ENCODE measurements around the gene CLDN12. TPM values are rescaled to one million over a fixed set of nuclear protein-coding genes. Genes with fewer than 3 reads are reported as not detected.

The CLDN12 gene
- total RNA-seq, 1 experiment from 2014 or later, result 25.5 TPM

GRCh38 chr7:90408142-90408541 is 4.9 kb downstream of the CLDN12 start:
- CTCF ChIA-PET, result no interaction called here
- no peaks in the 10 kb centered on the region for H3K27me3 ChIP-seq (ENCODE audit: control insufficient read depth, insufficient read depth, low read length)
- in situ Hi-C loops (cut with HindIII; ENCODE audit: low pct_unique_long_range_greater_than_20kb, low sequenced_read_pairs) (no loop called here), intact Hi-C loops (cut with micrococcal nuclease; ENCODE audit: unreplicated experiment) (no loop called here)
- ATAC-seq, result no peak
- H3K4me1 ChIP-seq (ENCODE audit: control insufficient read depth, insufficient read depth, low read length), result peaks cover 4% of the 10 kb centered on the region; the same call in 1 of the 2 replicates
- H3K4me3 ChIP-seq (ENCODE audit: low read depth in 2 of 2, low read length in 2 of 2), result no peak overlapping the region
- H3K27ac ChIP-seq (ENCODE audit: low read length), result no peak overlapping the region
- DNase-seq (ENCODE audit: low read depth, low spot score), result no peak
- no peaks in the 10 kb centered on the region for H3K9me3 ChIP-seq (ENCODE audit: control insufficient read depth, insufficient read depth, low read depth, low read length)
- peaks cover 7% of the 10 kb centered on the region for H3K36me3 ChIP-seq (ENCODE audit: control insufficient read depth, insufficient read depth, low read length)
- TF ChIP-seq CTCF (IDR thresholded peaks at IDR 0.05) (no peak), TCF7L2 (IDR thresholded peaks at IDR 0.05; ENCODE audit: low read depth, low read length) (no peak), POLR2AphosphoS5 (IDR thresholded peaks at IDR 0.05; ENCODE audit: low read depth, low read length) (no peak), REST (IDR thresholded peaks at IDR 0.05; ENCODE audit: insufficient read depth in 1 of 2, low read depth in 2 of 2, low read length in 1 of 2) (no peak), SIN3A (IDR thresholded peaks at IDR 0.05; ENCODE audit: borderline replicate concordance, insufficient read depth, low read depth, low read length) (no peak)
- BruUV-seq (replicated peaks), result no TSS peak
- POLR2A ChIA-PET, result no interaction called here

GRCh38 chr7:90409667-90410066 is 6.4 kb downstream of the CLDN12 start:
- TF ChIP-seq CTCF (IDR thresholded peaks at IDR 0.05), result no peak
- no peak for TF ChIP-seq REST (IDR thresholded peaks at IDR 0.05; ENCODE audit: insufficient read depth in 1 of 2, low read depth in 2 of 2, low read length in 1 of 2)
- TF ChIP-seq POLR2AphosphoS5 (IDR thresholded peaks at IDR 0.05; ENCODE audit: low read depth, low read length), result no peak
- TF ChIP-seq TCF7L2 (IDR thresholded peaks at IDR 0.05; ENCODE audit: low read depth, low read length), result no peak
- no peak for TF ChIP-seq SIN3A (IDR thresholded peaks at IDR 0.05; ENCODE audit: borderline replicate concordance, insufficient read depth, low read depth, low read length)
- DNase-seq (ENCODE audit: low read depth, low spot score) (no peak), ATAC-seq (no peak)
- Histone ChIP-seq H3K4me3 (ENCODE audit: low read depth in 2 of 2, low read length in 2 of 2) (no peak overlapping the region), H3K36me3 (ENCODE audit: control insufficient read depth, insufficient read depth, low read length) (peaks cover 11% of the 10 kb centered on the region), H3K9me3 (ENCODE audit: control insufficient read depth, insufficient read depth, low read depth, low read length) (no peaks in the 10 kb centered on the region), H3K27ac (ENCODE audit: low read length) (no peak overlapping the region), H3K27me3 (ENCODE audit: control insufficient read depth, insufficient read depth, low read length) (no peaks in the 10 kb centered on the region), H3K4me1 (ENCODE audit: control insufficient read depth, insufficient read depth, low read length) (no peaks in the 10 kb centered on the region; the same call in 1 of the 2 replicates)
- ChIA-PET CTCF (no interaction called here), POLR2A (no interaction called here)
- intact Hi-C loops (cut with micrococcal nuclease; ENCODE audit: unreplicated experiment), result no loop called here
- in situ Hi-C loops (cut with HindIII; ENCODE audit: low pct_unique_long_range_greater_than_20kb, low sequenced_read_pairs), result no loop called here
- BruUV-seq (replicated peaks), result no TSS peak
